IPS-18c (cell line): ENCODE data around the gene POLR2E.
"Not testable (repeated sequence)": the region's sequence is repeated elsewhere in the genome, so short reads cannot be mapped to it uniquely, and the experiment has no call there.

Experiments
- H3K4me3 ChIP-seq: 2 replicates; pipeline ENCODE4 v1.7.0; 2013; ENCODE audit warnings: low read depth, mild to moderate bottlenecking, low read length, moderate library complexity; ENCODE audit not compliant: insufficient read depth
- H3K9me3 ChIP-seq: one replicate; pipeline ENCODE4 v1.6.1; 2013; ENCODE audit warnings: mild to moderate bottlenecking, low read length, moderate library complexity; ENCODE audit not compliant: control insufficient read depth, insufficient read depth

The POLR2E gene

GRCh38 chr19:1115646-1116420, 20.7 kb upstream of the POLR2E start:
- Histone ChIP-seq H3K9me3 (no peaks in the 10 kb centered on the region), H3K4me3 (no peak overlapping the region)

- H3K4me3 ChIP-seq, H3K9me3 ChIP-seq: not testable (repeated sequence)
These were observed 19.6 kb upstream of the POLR2E start for GRCh38 chr19:1114728-1115127.

GRCh38 chr19:1113986-1114483, 18.9 kb upstream of the POLR2E start:
- H3K4me3 ChIP-seq = no peak overlapping the region
- no peaks in the 10 kb centered on the region for H3K9me3 ChIP-seq

- Histone ChIP-seq H3K4me3 (no peak overlapping the region), H3K9me3 (no peaks in the 10 kb centered on the region)
These were observed 18.1 kb upstream of the POLR2E start for GRCh38 chr19:1113030-1113985.

GRCh38 chr19:1112268-1113029, 17.3 kb upstream of the POLR2E start:
- no peak overlapping the region for H3K4me3 ChIP-seq

GRCh38 chr19:1111641-1112267, 16.6 kb upstream of the POLR2E start:
- Histone ChIP-seq H3K4me3 (no peak overlapping the region), H3K9me3 (no peaks in the 10 kb centered on the region)

More at GRCh38 chr19:1112268-1113029, 17.3 kb upstream of the POLR2E start:
- no peaks in the 10 kb centered on the region for H3K9me3 ChIP-seq

- Histone ChIP-seq H3K4me3 (no peak overlapping the region), H3K9me3 (no peaks in the 10 kb centered on the region)
These were observed 15.8 kb upstream of the POLR2E start for GRCh38 chr19:1110809-1111640.

- no peak overlapping the region for H3K4me3 ChIP-seq
These were observed 14.8 kb upstream of the POLR2E start for GRCh38 chr19:1109697-1110671.

GRCh38 chr19:1109032-1109551, 13.9 kb upstream of the POLR2E start:
- Histone ChIP-seq H3K9me3 (no peaks in the 10 kb centered on the region), H3K4me3 (no peak overlapping the region)

More at GRCh38 chr19:1109697-1110671, 14.8 kb upstream of the POLR2E start:
- H3K9me3 ChIP-seq = no peaks in the 10 kb centered on the region

- H3K4me3 ChIP-seq = no peak overlapping the region
- no peaks in the 10 kb centered on the region for H3K9me3 ChIP-seq
These were observed 13.3 kb upstream of the POLR2E start for GRCh38 chr19:1108291-1109031.

- Histone ChIP-seq H3K4me3 (no peak overlapping the region), H3K9me3 (no peaks in the 10 kb centered on the region)
These were observed 12.6 kb upstream of the POLR2E start for GRCh38 chr19:1107661-1108261.

- Histone ChIP-seq H3K4me3 (no peak overlapping the region), H3K9me3 (no peaks in the 10 kb centered on the region)
These were observed 11.9 kb upstream of the POLR2E start for GRCh38 chr19:1106841-1107660.
